Subcutaneous adipose tissue (tissue), 4 donors: ENCODE results near the gene ENKUR. TPM values are rescaled to one million over a fixed set of nuclear protein-coding genes. Genes with fewer than 3 reads are reported as not detected.

Source experiments
- CTCF ChIP-seq: fragments of 450-650 bp; IDR thresholded peaks from one replicate; pipeline ENCODE4 v1.5.1; 2016; ENCODE audit warnings: low read depth, mild to moderate bottlenecking, control low read depth, antibody characterized with exemption, moderate library complexity
- total RNA-seq, 4 donors: library from RNA; depleted of rRNA; stranded (reverse); fragments of >200 nt; gene quantifications; one replicate each; pipeline ENCODE4 v1.1.0, GENCODE V29; 2016

Gene ENKUR
- total RNA-seq, 4 donors from 2014 or later = 0.17 TPM; not detected in 3

- no peak for TF ChIP-seq CTCF
These were observed 31.1 kb upstream of the ENKUR start for GRCh38 chr10:25047088-25047487.

- TF ChIP-seq CTCF = no peak
These were observed 30.7 kb upstream of the ENKUR start for GRCh38 chr10:25046641-25047040.

- no peak for TF ChIP-seq CTCF
These were observed 23.6 kb upstream of the ENKUR start for GRCh38 chr10:25039531-25039930.

GRCh38 chr10:25038325-25038724, 22.4 kb upstream of the ENKUR start:
- TF ChIP-seq CTCF = no peak

- TF ChIP-seq CTCF = no peak
These were observed 20.4 kb upstream of the ENKUR start for GRCh38 chr10:25036381-25036780.

- no peak for TF ChIP-seq CTCF
These were observed 13.6 kb upstream of the ENKUR start for GRCh38 chr10:25029519-25029918.

- no peak for TF ChIP-seq CTCF
These were observed 12.8 kb upstream of the ENKUR start for GRCh38 chr10:25028711-25029110.
